ENCODE results near the gene MS4A14.
"Not testable (repeated sequence)": the region's sequence is repeated elsewhere in the genome, so short reads cannot be mapped to it uniquely, and the experiment has no call there.

MS4A14 gene

DNA sequence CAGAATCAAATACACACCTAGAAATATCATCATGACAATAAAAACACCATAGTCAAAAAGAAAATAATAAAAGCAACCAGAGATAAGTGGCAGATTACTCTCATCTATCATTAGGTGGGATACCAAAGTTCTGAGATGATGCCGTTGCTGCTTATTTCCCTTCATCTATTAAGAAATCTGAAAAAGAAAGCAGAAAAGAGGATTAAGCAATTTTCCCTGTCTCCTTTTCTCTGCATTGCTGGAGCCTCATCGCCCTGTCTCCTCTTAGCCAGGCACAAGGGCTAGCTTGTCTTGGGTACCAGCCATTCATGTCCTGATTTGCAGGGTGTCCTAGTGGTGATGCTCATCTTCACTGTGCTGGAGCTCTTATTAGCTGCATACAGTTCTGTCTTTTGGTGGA lies 3.9 kb upstream of the MS4A14 start:
- no peak for DNase-seq

DNA sequence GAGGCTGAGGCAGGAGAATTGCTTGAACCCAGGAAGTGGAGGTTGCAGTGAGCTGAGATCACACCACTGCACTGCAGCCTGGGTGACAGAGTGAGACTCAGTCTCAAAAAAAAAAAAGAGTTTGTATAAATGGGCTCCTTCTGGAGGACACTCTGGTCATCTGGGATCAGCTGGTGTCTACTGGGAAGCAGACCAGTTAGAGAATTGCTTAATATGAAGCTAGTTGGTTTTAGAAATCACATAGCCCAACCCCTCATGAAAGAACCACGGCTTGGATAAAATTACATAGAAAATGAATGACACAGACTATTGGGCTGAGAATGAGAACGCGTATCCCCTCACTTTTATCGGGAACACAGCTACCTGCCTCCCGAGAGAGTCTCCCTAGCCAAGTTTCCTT lies 3.2 kb upstream of the MS4A14 start:
- DNase-seq: no peak

DNA sequence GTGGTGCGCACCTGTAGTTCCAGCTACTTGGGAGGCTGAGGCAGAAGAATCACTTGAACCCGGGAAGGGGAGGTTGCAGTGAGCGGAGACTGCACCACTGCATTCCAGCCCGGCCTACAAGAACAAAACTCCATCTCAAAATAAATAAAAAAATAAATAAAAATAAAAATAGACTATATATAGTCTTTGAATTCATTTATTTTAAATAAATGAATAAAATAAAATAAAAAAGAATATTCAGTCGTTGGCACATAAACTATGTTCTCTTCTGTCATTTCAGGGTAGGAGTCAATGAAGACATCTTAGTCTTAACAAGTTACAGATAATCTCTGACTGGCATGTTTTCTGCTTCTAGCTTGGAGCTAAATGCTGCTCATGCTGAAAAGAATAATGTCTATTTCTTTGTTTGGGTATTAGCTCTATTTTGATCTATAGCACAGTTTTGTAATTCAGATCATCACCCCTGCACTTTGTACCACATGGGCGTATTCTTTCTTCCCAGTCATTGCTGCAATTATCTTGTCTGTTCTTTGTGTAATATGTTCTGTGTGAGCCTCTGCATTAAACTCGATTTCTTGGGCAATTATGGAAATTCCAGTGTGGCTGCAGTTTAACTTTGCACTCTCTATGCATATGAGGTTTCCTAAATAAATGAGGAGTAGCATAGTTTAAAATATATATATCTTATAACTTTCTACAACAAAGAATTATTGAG lies 1.4 kb upstream of the MS4A14 start:
- DNase-seq: no peak

DNA sequence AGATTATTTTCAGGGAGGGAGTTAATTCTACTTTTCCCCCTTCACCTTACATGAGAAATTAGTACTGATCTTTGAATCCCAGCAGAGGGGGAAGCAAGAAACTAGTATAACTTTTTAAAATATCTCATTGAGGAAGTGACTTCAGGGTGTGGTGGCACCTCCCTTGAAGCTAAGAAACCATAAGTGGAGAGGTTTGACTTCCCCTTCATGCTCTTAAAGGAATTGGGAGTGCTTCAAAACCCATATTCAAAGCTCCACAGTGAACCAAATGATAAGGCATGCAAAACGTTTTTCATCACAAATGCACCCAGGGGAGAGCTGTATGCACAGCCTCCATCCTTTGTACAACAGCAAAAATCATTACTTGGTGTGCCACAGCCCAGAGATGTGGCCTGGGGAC lies 540 bp downstream of the MS4A14 start:
- no peak for DNase-seq

DNA sequence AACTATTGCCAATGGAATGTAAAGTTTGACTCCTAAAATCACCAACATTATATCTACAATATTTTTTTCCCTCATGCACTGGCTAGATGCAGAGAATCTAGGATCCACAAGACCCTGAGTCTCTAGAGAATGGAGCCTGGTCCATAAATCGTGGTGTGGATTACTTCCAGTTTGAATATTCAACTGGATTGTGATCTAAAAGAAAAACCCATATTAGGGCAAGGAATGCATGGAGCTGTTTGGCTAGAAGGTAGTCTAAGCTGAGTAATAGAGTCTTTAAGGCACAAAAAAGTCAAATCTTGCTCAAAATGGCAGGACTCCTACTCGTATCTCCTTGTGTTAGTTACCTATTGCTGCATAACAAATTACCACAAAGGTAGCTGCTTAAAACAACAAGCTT lies 23.8 kb downstream of the MS4A14 start:
- DNase-seq: no peak

DNA sequence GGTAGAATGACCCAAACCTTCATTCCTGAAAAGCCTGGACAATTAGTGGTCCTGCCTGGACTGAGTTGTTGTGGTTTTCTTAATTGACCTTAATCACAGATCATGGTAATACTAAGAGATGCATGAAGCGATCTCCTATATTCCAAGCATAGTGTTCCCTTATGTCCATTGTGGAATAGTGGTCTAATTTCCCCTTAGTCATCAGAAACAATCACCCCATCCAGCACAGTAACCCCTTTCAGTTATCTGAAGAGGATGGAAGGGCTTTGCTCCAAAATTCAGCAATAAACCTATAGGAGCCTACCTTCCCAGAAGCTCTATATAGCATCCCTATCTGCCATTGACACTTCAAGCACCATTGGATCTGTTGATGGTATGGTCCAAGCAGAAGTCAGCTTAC lies 26.4 kb downstream of the MS4A14 start:
- DNase-seq: no peak

DNA sequence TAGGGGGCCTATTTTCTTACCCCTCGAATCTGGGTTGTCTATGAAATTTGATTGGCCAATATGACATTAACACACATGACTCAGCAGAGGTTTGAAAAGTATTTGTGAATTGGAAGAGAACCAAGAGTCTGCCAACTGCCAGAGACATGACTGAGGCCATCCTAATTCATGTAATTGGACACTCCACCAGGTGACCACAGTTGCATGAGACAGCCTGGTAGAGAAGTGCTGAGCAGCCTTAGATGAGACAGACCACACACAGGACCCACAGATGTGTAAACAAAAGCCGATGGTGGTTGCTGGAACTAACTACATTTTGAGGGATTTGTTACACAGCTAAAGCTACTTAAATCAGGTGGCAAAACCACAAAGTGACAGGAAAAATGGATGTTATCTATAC lies 32.3 kb downstream of the MS4A14 start:
- peak; percentile 19 to 42 for DNase-seq

DNA sequence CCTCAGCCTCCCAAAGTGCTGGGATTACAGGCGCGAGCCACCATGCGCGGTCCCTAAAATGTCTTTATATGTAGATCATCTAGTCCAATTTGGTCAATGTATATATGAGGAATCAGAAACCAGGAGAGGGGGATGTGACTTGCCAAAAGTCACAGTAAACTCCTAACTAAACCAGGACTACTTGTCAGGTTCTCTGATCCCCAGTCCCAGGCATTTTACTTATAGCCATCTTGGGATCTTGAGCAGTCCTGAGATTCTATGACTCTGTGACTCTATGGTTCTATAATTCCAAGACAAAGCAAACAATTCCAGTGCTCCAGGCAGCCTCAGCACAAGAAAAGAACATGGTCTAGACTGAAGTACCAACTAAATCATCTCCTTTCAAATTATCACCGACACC lies 33.0 kb downstream of the MS4A14 start, which contains the start of gene MS4A5:
MS4A5 (plus strand) TSS at position 301 of the 400 bp plus-strand sequence. CDS start 103 bp downstream, outside the sequence.
- DNase-seq: no peak

DNA sequence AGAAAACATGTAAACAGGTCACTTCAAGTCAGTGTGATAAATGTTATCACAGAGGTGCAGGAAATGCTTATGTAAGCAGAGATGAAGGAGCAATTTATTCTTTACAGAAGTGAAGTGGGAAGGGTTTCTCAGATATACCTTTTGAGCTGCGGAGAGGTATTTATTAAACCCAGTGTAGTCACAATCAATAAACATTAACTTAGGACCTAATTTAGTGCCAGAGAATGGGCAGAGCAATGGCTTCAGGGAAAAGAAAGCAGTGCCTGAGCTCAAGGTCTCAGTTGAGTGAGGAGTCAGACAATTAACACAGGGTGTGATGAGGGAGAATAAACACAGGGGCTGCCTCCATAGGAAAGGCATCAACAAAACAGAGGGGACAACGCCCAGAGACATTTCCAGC lies 35.0 kb downstream of the MS4A14 start:
- DNase-seq: no peak

DNA sequence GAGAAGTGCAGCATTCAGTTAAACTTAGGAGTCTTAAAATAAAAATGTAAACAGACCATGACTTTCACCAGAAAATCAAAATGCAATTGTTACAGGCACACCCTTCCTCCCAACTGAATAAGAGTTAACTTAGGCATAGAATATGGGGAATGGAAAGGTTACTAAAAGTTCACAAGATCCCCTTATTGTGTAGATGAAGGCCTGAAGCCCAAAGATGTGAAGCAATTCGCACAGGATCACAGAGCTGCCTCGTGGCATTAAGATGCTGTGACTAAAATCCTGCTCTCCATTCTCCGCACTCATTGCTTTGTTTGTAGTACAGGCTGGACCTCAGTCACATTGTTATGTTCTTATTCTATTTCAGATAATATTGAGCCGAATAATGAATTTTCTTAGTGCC lies 37.1 kb downstream of the MS4A14 start:
- DNase-seq: no peak

DNA sequence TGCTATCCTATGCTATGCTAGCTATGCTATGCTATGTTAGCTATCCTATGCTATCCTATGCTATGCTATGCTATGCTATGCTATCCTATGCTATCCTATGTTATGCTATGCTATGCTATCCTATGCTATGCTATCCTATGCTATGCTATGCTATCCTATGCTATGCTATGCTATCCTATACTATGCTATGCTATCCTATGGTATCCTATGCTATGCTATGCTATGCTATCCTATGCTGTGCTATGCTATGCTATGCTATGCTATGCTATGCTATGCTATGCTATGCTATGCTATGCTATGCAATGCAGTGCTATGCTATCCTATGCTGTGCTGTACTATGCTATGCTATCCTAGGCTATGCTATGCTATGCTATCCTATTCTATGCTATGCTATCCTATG lies 50.8 kb downstream of the MS4A14 start:
- DNase-seq: no peak

DNA sequence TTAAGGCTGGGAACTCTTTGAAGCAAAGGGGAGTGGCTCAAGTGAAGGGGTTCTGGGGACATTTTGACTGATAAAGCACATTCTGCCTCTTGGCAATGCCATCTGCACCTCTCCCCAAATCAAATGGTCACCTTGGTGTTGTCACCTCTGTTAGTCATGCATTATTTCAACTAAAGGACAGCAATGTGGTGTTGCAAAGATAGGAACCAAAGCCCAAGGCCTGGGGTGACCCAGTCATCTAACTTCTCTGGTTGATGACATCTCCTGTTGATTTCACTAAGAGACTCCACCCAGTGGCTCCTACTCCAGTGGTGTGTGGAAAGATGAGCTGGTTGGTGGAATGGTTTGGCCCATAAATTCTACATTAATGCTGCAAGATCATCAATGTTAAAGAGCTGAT lies 51.6 kb downstream of the MS4A14 start:
- no peak for DNase-seq

DNA sequence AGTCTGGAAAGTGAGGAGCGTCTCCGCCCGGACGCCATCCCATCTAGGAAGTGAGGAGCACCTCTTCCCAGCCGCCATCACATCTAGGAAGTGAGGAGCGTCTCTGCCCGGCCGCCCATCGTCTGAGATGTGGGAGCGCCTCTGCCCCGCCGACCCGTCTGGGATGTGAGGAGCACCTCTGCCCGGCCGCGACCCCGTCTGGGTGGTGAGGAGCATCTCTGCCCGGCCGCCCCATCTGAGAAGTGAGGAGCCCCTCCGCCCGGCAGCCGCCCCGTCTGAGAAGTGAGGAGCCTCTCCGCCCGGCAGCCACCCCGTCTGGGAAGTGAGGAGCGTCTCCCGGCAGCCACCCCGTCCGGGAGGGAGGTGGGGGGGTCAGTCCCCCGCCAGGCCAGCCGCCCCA lies 54.9 kb downstream of the MS4A14 start:
- DNase-seq: not testable (repeated sequence)

DNA sequence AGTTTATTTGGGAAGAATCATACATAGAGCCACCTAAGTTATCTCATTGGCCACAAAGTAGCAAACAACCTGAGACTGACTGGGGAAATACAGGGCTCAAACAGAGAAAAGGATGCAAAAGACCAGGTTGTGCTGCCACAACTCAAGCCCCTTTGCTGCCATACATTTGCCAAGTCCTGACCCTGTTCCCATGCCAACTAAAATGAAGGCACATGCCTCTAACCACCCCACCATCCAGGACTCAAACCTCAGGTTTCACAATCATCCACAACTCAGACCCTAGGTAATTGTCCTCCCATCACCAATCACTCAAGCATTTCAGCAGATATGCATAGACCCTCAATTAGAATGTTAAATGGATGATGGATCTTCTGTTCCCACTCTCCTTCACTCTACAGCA lies 58.0 kb downstream of the MS4A14 start:
- DNase-seq: no peak

DNA sequence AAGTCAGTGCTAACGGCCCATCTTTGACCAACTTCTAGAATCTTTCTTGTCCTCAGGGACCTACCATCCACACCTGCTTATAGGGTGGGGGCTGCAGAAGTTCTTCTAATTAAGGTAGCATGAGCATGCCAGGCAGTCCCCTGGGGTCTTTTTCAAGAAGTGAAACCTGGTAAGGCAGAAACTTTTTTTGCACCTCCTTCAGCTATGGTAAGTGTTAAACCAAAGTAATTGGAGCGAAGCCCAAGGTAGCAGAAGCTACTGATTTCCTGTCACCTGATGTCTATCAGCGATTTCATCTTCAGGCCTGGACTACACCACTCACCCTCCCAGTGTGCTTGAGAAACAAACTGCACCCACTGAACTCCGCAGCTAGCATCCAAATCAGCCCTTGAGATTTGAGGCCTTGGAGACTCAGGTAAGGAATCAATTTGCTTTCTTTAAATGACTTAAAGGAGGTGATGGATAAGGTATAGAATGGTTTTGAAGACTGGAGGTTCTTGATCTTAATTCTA lies 59.3 kb downstream of the MS4A14 start, which contains the start of gene MS4A1:
MS4A1 (plus strand) TSS at position 317 of the 512 bp plus-strand sequence. CDS start 6,528 bp downstream, outside the sequence.
- no peak for DNase-seq

DNA sequence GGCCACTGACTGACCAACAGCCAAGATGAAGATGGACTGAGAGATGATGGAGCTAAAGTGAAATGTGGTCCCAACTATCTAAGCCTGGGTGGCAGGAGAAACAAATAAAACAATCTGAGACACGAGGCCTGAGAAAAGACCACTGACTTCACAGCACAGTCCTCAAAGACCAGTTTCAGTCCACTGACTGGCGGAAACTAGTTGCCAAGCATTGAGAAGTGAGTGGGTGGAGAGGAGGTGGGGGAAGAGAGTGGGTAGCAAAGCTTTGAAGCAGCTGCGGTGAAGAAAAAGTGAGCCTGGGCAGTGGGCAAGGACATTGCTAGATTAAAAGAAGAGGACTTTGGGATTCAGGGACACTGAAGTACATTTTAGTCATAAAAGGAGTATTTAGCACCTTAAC lies 61.3 kb downstream of the MS4A14 start:
- no peak for DNase-seq

DNA sequence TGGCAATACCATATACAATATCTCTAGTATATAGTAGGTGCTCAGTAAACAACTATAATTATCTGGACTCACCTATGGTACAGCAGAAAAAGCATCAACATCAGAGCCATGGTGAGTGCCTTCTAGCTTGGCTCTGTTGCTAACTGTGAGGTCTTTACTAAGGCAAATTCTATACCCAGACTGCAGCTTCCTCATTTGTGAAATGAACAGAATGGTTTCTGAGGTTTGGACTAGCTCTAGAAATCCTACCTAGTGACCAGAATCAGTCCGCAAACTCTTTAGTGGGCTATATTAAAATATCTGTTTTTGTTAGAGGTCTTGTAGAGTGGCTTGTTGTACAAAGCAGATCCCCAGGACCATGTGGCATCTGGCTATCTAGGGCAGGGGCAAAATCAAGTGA lies 63.1 kb downstream of the MS4A14 start:
- no peak for DNase-seq
